Measurements from ENCODE around the gene SPOP.

Gene SPOP

GRCh38 chr17:49582789-49583188, 95.1 kb downstream of the SPOP start:
- no peak for DNase-seq

- DNase-seq, result no peak
Observed at GRCh38 chr17:49582055-49582722, 95.7 kb downstream of the SPOP start.

GRCh38 chr17:49581648-49581998, 96.3 kb downstream of the SPOP start:
- no peak for DNase-seq

- DNase-seq, result no peak
Observed at GRCh38 chr17:49580981-49581647, 96.8 kb downstream of the SPOP start.

GRCh38 chr17:49580055-49580721, 97.7 kb downstream of the SPOP start:
- DNase-seq, result no peak

- no peak for DNase-seq
Observed at GRCh38 chr17:49579522-49579921, 98.4 kb downstream of the SPOP start.

- no peak for DNase-seq
Observed at GRCh38 chr17:49578952-49579500, 98.9 kb downstream of the SPOP start.

GRCh38 chr17:49578414-49578813, 99.5 kb downstream of the SPOP start:
- no peak for DNase-seq

- no peak for DNase-seq
Observed at GRCh38 chr17:49577963-49578362, 99.9 kb downstream of the SPOP start.

GRCh38 chr17:49577650-49577934, 100.3 kb downstream of the SPOP start:
- no peak for DNase-seq

GRCh38 chr17:49576917-49577649, 100.8 kb downstream of the SPOP start:
- DNase-seq, result no peak

- no peak for DNase-seq
Observed at GRCh38 chr17:49576088-49576916, 101.6 kb downstream of the SPOP start.

GRCh38 chr17:49575679-49576087, 102.2 kb downstream of the SPOP start, which contains the start of gene NXPH3:
Gene NXPH3, plus strand, starts transcription at chr17:49575871. Its CDS starts 349 bp downstream, at chr17:49576220.
- DNase-seq, result peak in 1 of 2 donors; percentile 33

- DNase-seq, result no peak
Observed at GRCh38 chr17:49574945-49575678, 102.8 kb downstream of the SPOP start.

- DNase-seq, result peak in 1 of 2 donors; percentile 38
Observed at GRCh38 chr17:49574323-49574781, 103.5 kb downstream of the SPOP start.

- DNase-seq, result no peak
Observed at GRCh38 chr17:49573510-49574322, 104.2 kb downstream of the SPOP start.

GRCh38 chr17:49572806-49573420, 105.0 kb downstream of the SPOP start:
- no peak for DNase-seq

- no peak for DNase-seq
Observed at GRCh38 chr17:49572226-49572625, 105.7 kb downstream of the SPOP start.

GRCh38 chr17:49571764-49572163, 106.1 kb downstream of the SPOP start:
- no peak for DNase-seq

GRCh38 chr17:49571283-49571682, 106.6 kb downstream of the SPOP start:
- no peak for DNase-seq
